K562 (cell line): Measurements from ENCODE around the gene CERS4.

ENCODE experiments used
- CREB1 ChIP-seq, 2 experiments: sonication (generic) in 1 of 2; formaldehyde crosslinking in 1 of 2; IDR thresholded peaks; 2 replicates each; pipeline versions ENCODE4 v1.6.1 to v1.8.0; 2012 to 2022; ENCODE audit warnings: inconsistent platforms in 1 of 2, mild to moderate bottlenecking in 1 of 2, missing genetic modification reagents in 1 of 2, moderate library complexity in 1 of 2
- ELF4 ChIP-seq: fragments of 450-650 bp; formaldehyde crosslinking; IDR thresholded peaks from 2 replicates; pipeline ENCODE4 v1.4.0; 2022; ENCODE audit warnings: missing genetic modification characterization
- GABPA ChIP-seq: fragments of 200-800 bp; sonication (Bioruptor generic); conservative IDR thresholded peaks from 2 replicates; pipeline ENCODE4 v1.6.1; 2016; ENCODE audit warnings: low read depth, missing genetic modification characterization, missing compliant biosample characterization
- POLR2A ChIP-seq: fragments of 450-650 bp; conservative IDR thresholded peaks from 2 replicates; pipeline ENCODE4 v1.6.1; 2016
- POLR2AphosphoS5 ChIP-seq: IDR thresholded peaks from 2 replicates; pipeline ENCODE4 v1.6.1; 2011; ENCODE audit warnings: mild to moderate bottlenecking, low read depth, low read length, moderate library complexity; ENCODE audit not compliant: control insufficient read depth, insufficient read depth
- PREB ChIP-seq: sonication (generic); formaldehyde crosslinking; IDR thresholded peaks from 2 replicates; pipeline ENCODE4 v1.8.1; 2023; ENCODE audit warnings: mild to moderate bottlenecking, missing genetic modification reagents
- RFX5 ChIP-seq: IDR thresholded peaks from 2 replicates; pipeline ENCODE4 v1.6.1; 2011; ENCODE audit warnings: low read depth, mild to moderate bottlenecking, improper control_type of control experiment, low read length
- TAF7 ChIP-seq: fragments of 450-650 bp; IDR thresholded peaks from 2 replicates; pipeline ENCODE4 v1.6.1; 2016; ENCODE audit warnings: missing genetic modification characterization, missing compliant biosample characterization
- TCF15 ChIP-seq: fragments of 250-450 bp; sonication (Bioruptor Pico); IDR thresholded peaks from 2 replicates; pipeline ENCODE4 v1.8.0; 2022; ENCODE audit warnings: moderate library complexity, mild to moderate bottlenecking, inconsistent platforms
- THRB ChIP-seq: fragments of 450-650 bp; formaldehyde crosslinking; conservative IDR thresholded peaks from 2 replicates; pipeline ENCODE4 v1.4.0; 2022; ENCODE audit warnings: mild to moderate bottlenecking, missing genetic modification characterization
- ZFX ChIP-seq: sonication (generic); formaldehyde crosslinking; IDR thresholded peaks from 2 replicates; pipeline ENCODE4 v1.8.0; 2022; ENCODE audit warnings: mild to moderate bottlenecking, missing genetic modification reagents, moderate library complexity
- ZNF12 ChIP-seq: sonication (generic); formaldehyde crosslinking; IDR thresholded peaks from 2 replicates; pipeline ENCODE4 v1.4.0; 2020; ENCODE audit warnings: mild to moderate bottlenecking, missing genetic modification reagents
- ZNF23 ChIP-seq: fragments of 250-450 bp; sonication (Bioruptor Pico); IDR thresholded peaks from 2 replicates; pipeline ENCODE4 v1.4.0; 2020; ENCODE audit warnings: mild to moderate bottlenecking

GRCh38 chr19:8204961-8205360 is 4.2 kb upstream of the CERS4 start:
- TF ChIP-seq ELF4 (CRISPR knock-in tag) (no peak), ZNF12 (CRISPR knock-in tag) (no peak), THRB (no peak), POLR2A (no peak), TAF7 (tag) (no peak), PREB (CRISPR knock-in tag) (no peak), ZNF23 (CRISPR knock-in tag) (no peak), RFX5 (no peak), GABPA (tag) (no peak), TCF15 (CRISPR knock-in tag) (no peak), CREB1 (IDR thresholded peaks at IDR 0.05) (no peak), CREB1 (CRISPR knock-in tag; IDR thresholded peaks at IDR 0.05) (no peak), POLR2AphosphoS5 (no peak), ZFX (CRISPR knock-in tag) (no peak)
